H1 (cell line): Measurements from ENCODE around the gene KLC4. TPM values are rescaled to one million over a fixed set of nuclear protein-coding genes. Genes with fewer than 3 reads are reported as not detected.

Experiments used
- CHD7 ChIP-seq: fragments of 300-600 bp; sonication (generic); IDR thresholded peaks from 2 replicates; pipeline ENCODE4 v1.7.1; 2012; ENCODE audit warnings: low read length, moderate library complexity, mild to moderate bottlenecking, inconsistent platforms; ENCODE audit not compliant: insufficient replicate concordance
- CTBP2 ChIP-seq: IDR thresholded peaks from 2 replicates; pipeline ENCODE4 v1.7.0; 2011; ENCODE audit warnings: borderline replicate concordance, mild to moderate bottlenecking, moderate library complexity, mixed read lengths, low read length; ENCODE audit not compliant: insufficient read depth, insufficient read length
- JUN ChIP-seq: IDR thresholded peaks from 2 replicates; pipeline ENCODE4 v1.6.1; 2011; ENCODE audit warnings: low read depth, mild to moderate bottlenecking, improper control_type of control experiment, low read length
- polyA plus RNA-seq, 7 experiments: library from polyadenylated mRNA; depleted of rRNA in 3 of 7; stranded (reverse) in 5 of 7; unstranded in 2 of 7; fragments of >200 nt in 5 of 7; fragments of 200-250 nt in 2 of 7; gene quantifications; 1 replicate in 5 of 7; 2 replicates in 1 of 7; 4 replicates in 1 of 7; pipeline versions ENCODE4 v1.2.1 to v1.2.3, GENCODE V29; 2011 to 2013; ENCODE audit warnings: missing spikeins in 2 of 7, mixed read lengths in 2 of 7
- total RNA-seq: library from RNA; stranded (reverse); fragmentation: NEBNext Ultra II Directional; extraction: Animal tissue kit (Norgen Biotek cat#: 25700); gene quantifications from 2 replicates; pipeline ENCODE4 v1.2.1, GENCODE V29; 2021

Gene KLC4
- total and polyA plus RNA-seq, 2 of the 8 experiments (the other 6 are each of a cell fraction or from before 2014, with no cell fraction given) = 15.7 to 28.5 TPM

- TF ChIP-seq CHD7 (no peak), JUN (no peak), CTBP2 (no peak)
Measured at GRCh38 chr6:43097098-43097489, 37.7 kb downstream of the KLC4 start (continued).
